A549 (cell line): ENCODE results near the gene SESN3.

ENCODE experiments used
- CHD2 ChIP-seq: fragments of 150-350 bp; IDR thresholded peaks from 2 replicates; pipeline ENCODE4 v1.6.1; 2014; ENCODE audit warnings: low read length; ENCODE audit not compliant: partially characterized antibody
- CTCF ChIP-seq: fragments of >200 bp; sonication (Bioruptor Twin); formaldehyde crosslinking; IDR thresholded peaks from 3 replicates; pipeline ENCODE4 v1.5.1; 2016
- ESRRA ChIP-seq: fragments of 150-350 bp; IDR thresholded peaks from 2 replicates; pipeline ENCODE4 v1.6.1; 2014; ENCODE audit warnings: mild to moderate bottlenecking, low read length, borderline replicate concordance
- JUNB ChIP-seq: fragments of >200 bp; sonication (Bioruptor Twin); formaldehyde crosslinking; IDR thresholded peaks from 2 replicates; pipeline ENCODE4 v1.6.1; 2016
- KDM1A ChIP-seq: fragments of 200-600 bp; sonication (generic); IDR thresholded peaks from 2 replicates; pipeline ENCODE4 v1.6.1; 2016; ENCODE audit warnings: low read depth, mild to moderate bottlenecking
- SMC3 ChIP-seq: fragments of >200 bp; sonication (Bioruptor Twin); formaldehyde crosslinking; IDR thresholded peaks from 3 replicates; pipeline ENCODE4 v1.6.1; 2018; ENCODE audit warnings: inconsistent platforms
- TF ChIP-seq, protein P1 (sequence below): fragments of 200-600 bp; sonication (generic); IDR thresholded peaks from 2 replicates; pipeline ENCODE4 v1.6.1; 2016; ENCODE audit warnings: antibody characterized with exemption, mild to moderate bottlenecking, moderate library complexity

DNA sequence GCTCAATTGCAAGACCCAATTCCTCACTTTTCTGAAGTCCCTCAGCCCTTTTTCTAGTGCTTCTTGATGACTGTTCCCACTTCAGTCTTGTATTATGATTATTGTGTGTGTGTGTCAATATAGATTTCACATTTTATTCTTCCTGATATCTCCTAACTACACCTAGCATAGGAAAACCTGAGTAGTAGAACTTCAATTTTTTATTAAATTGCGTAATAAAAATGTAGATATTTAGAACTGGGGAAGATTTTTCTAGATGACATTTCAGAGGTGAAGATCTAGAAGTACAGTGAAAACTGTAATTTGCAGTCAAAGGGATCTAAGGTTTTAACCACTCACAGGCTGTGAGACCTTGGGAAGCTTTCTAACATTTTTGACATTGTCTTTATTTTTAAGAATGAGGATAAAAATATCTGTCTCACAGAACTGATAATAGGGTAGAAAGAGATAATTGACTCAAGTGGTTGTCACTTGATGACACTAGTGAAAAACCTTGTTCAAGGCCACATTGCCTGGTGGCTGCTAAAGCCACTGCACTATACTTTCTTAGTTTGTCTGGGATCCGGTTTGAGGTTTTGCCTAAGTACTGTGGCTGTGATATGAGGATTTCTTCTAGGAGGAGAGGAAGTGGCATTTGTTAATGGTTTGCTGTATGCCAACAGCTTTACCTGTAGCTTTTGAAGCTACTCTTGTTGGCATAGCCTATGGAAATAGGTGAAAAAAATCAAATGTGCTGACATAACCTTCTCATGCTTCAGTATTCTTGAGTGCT, 32.2 kb upstream of the SESN3 start:
- TF ChIP-seq ESRRA, result no peak
- TF ChIP-seq CTCF, result no peak
- TF ChIP-seq CHD2, result no peak
- no peak for TF ChIP-seq KDM1A
- no peak for TF ChIP-seq SMC3
- TF ChIP-seq, protein P1, sequence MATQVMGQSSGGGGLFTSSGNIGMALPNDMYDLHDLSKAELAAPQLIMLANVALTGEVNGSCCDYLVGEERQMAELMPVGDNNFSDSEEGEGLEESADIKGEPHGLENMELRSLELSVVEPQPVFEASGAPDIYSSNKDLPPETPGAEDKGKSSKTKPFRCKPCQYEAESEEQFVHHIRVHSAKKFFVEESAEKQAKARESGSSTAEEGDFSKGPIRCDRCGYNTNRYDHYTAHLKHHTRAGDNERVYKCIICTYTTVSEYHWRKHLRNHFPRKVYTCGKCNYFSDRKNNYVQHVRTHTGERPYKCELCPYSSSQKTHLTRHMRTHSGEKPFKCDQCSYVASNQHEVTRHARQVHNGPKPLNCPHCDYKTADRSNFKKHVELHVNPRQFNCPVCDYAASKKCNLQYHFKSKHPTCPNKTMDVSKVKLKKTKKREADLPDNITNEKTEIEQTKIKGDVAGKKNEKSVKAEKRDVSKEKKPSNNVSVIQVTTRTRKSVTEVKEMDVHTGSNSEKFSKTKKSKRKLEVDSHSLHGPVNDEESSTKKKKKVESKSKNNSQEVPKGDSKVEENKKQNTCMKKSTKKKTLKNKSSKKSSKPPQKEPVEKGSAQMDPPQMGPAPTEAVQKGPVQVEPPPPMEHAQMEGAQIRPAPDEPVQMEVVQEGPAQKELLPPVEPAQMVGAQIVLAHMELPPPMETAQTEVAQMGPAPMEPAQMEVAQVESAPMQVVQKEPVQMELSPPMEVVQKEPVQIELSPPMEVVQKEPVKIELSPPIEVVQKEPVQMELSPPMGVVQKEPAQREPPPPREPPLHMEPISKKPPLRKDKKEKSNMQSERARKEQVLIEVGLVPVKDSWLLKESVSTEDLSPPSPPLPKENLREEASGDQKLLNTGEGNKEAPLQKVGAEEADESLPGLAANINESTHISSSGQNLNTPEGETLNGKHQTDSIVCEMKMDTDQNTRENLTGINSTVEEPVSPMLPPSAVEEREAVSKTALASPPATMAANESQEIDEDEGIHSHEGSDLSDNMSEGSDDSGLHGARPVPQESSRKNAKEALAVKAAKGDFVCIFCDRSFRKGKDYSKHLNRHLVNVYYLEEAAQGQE, result no peak
- no peak for TF ChIP-seq JUNB
